HepG2 (cell line): ENCODE measurements around the gene DHX58. TPM values are rescaled to one million over a fixed set of nuclear protein-coding genes. Genes with fewer than 3 reads are reported as not detected.

Source experiments
- AHDC1 ChIP-seq: sonication (generic); formaldehyde crosslinking; IDR thresholded peaks from 2 replicates; pipeline ENCODE4 v1.5.1; 2020; ENCODE audit warnings: mild to moderate bottlenecking, missing genetic modification reagents, borderline replicate concordance
- BCL3 ChIP-seq: sonication (generic); formaldehyde crosslinking; IDR thresholded peaks from 2 replicates; pipeline ENCODE4 v1.5.1; 2020; ENCODE audit warnings: mild to moderate bottlenecking, missing genetic modification reagents, moderate library complexity
- CSRNP2 ChIP-seq: sonication (generic); formaldehyde crosslinking; conservative IDR thresholded peaks from 2 replicates; pipeline ENCODE4 v1.8.0; 2022; ENCODE audit warnings: low read depth, missing genetic modification reagents
- DPF2 ChIP-seq: sonication (generic); formaldehyde crosslinking; IDR thresholded peaks from 2 replicates; pipeline ENCODE4 v1.4.0; 2020; ENCODE audit warnings: mild to moderate bottlenecking, low read depth, missing genetic modification reagents, borderline replicate concordance
- EP300 ChIP-seq, 3 experiments: sonication (generic) in 1 of 3; formaldehyde crosslinking in 1 of 3; IDR thresholded peaks; 2 replicates each; pipeline versions ENCODE4 v1.5.1 to v1.6.1; 2011 to 2020; ENCODE audit warnings: low read depth in 2 of 3, low read length in 2 of 3, borderline replicate concordance in 1 of 3, improper control_type of control experiment in 1 of 3, mild to moderate bottlenecking in 1 of 3, missing genetic modification reagents in 1 of 3, moderate library complexity in 1 of 3
- ETS1 ChIP-seq: sonication (generic); formaldehyde crosslinking; IDR thresholded peaks from 2 replicates; pipeline ENCODE4 v1.4.0; 2020; ENCODE audit warnings: missing genetic modification reagents
- HDAC6 ChIP-seq: fragments of 200-600 bp; sonication (generic); IDR thresholded peaks from 2 replicates; pipeline ENCODE4 v1.7.0; 2017; ENCODE audit warnings: mild to moderate bottlenecking, antibody characterized with exemption, low read length, low read depth
- HOXA9 ChIP-seq: sonication (generic); formaldehyde crosslinking; IDR thresholded peaks from 2 replicates; pipeline ENCODE4 v1.8.1; 2022; ENCODE audit warnings: missing genetic modification reagents, mild to moderate bottlenecking, moderate library complexity, borderline replicate concordance
- IKZF1 ChIP-seq: fragments of 450-650 bp; IDR thresholded peaks from 2 replicates; pipeline ENCODE4 v1.7.1; 2016
- NFE2L1 ChIP-seq: sonication (generic); formaldehyde crosslinking; IDR thresholded peaks from 2 replicates; pipeline ENCODE4 v1.4.0; 2020; ENCODE audit warnings: missing genetic modification reagents, mild to moderate bottlenecking, borderline replicate concordance
- RCOR2 ChIP-seq: IDR thresholded peaks from 2 replicates; pipeline ENCODE4 v1.6.1; 2016; ENCODE audit warnings: missing biosample characterization, missing genetic modification reagents
- TFAP4 ChIP-seq: sonication (generic); IDR thresholded peaks from 2 replicates; pipeline ENCODE4 v1.6.1; 2016; ENCODE audit warnings: low read depth, borderline replicate concordance
- ZNF44 ChIP-seq: sonication (generic); formaldehyde crosslinking; IDR thresholded peaks from 2 replicates; pipeline ENCODE4 v1.5.1; 2020; ENCODE audit warnings: mild to moderate bottlenecking, missing genetic modification reagents
- ZNF550 ChIP-seq: sonication (generic); formaldehyde crosslinking; IDR thresholded peaks from 2 replicates; pipeline ENCODE4 v1.4.0; 2020; ENCODE audit warnings: mild to moderate bottlenecking, missing genetic modification reagents, borderline replicate concordance
- ZNF558 ChIP-seq: sonication (generic); formaldehyde crosslinking; IDR thresholded peaks from 2 replicates; pipeline ENCODE4 v1.9.0; 2022; ENCODE audit warnings: mild to moderate bottlenecking, missing genetic modification reagents, borderline replicate concordance
- polyA plus RNA-seq, 8 experiments: library from polyadenylated mRNA; depleted of rRNA in 3 of 8; stranded (reverse) in 7 of 8; unstranded in 1 of 8; fragments of >200 nt; fragmentation: Illumina TruSeq in 4 of 8; extraction: Trizol in 4 of 8; gene quantifications; 2 replicates each; pipeline versions ENCODE4 v1.2.1 to v1.2.3, GENCODE V29; 2011 to 2016; ENCODE audit warnings: low read depth in 4 of 8, missing spikeins in 1 of 8, mixed read lengths in 1 of 8; ENCODE audit not compliant: insufficient read depth in 1 of 8
- total RNA-seq, 5 experiments: library from RNA; depleted of rRNA; stranded (reverse); fragments of >200 nt; fragmentation: Illumina TruSeq; extraction: Trizol; gene quantifications; 2 replicates each; pipeline ENCODE4 v1.2.3, GENCODE V29; 2016; ENCODE audit warnings: low read depth in 1 of 5

The DHX58 gene
- total and polyA plus RNA-seq, 2 of the 13 experiments (the other 11 are each of a cell fraction or from before 2014, with no cell fraction given), result 6.7 to 7.8 TPM

GRCh38 chr17:42087736-42088705 is 24.5 kb downstream of the DHX58 start (continued):
- no peak for TF ChIP-seq AHDC1 (CRISPR knock-in tag)
- TF ChIP-seq RCOR2 (CRISPR knock-in tag), result peak; percentile 94
- TF ChIP-seq BCL3 (CRISPR knock-in tag), result no peak
- no peak for TF ChIP-seq ZNF558 (CRISPR knock-in tag)
- TF ChIP-seq CSRNP2 (CRISPR knock-in tag), result no peak
- TF ChIP-seq DPF2 (CRISPR knock-in tag), result no peak
- TF ChIP-seq IKZF1, result no peak
- no peak for TF ChIP-seq ETS1 (CRISPR knock-in tag)
- peak; percentile 70 to 80; a peak in 3 of 4 replicates for TF ChIP-seq EP300 (IDR thresholded peaks at IDR 0.05; ENCODE audit: low read depth in 2 of 2, low read length in 2 of 2)
- peak; percentile 63; the same call in 1 of the 2 replicates for TF ChIP-seq EP300 (CRISPR knock-in tag; IDR thresholded peaks at IDR 0.05; ENCODE audit: borderline replicate concordance)
- no peak for TF ChIP-seq HOXA9
- no peak; the same call in 1 of the 2 replicates for TF ChIP-seq TFAP4
- no peak for TF ChIP-seq ZNF44 (CRISPR knock-in tag)
- no peak for TF ChIP-seq HDAC6
- TF ChIP-seq NFE2L1 (CRISPR knock-in tag), result no peak
- TF ChIP-seq ZNF550, result no peak
